Astrocyte (in vitro differentiated cells and primary cell): ENCODE results near the gene ACOT7. TPM values are rescaled to one million over a fixed set of nuclear protein-coding genes. Genes with fewer than 3 reads are reported as not detected.
A peak's percentile ranks its signal among the peaks of the same experiment; 100 is the strongest.

Source experiments
- DNase-seq: peaks from one replicate; pipeline ENCODE4 v3.0.0-alpha.2; 2010; ENCODE audit warnings: low read depth
- FAIRE-seq: peaks from 2 replicates; lab custom pipeline; 2011; peaks lifted over from hg19 to GRCh38; lab: Jason Lieb, UNC
- H2AFZ ChIP-seq: 2 replicates; pipeline ENCODE4 v1.6.0; 2012; ENCODE audit warnings: low read depth, low read length, inconsistent platforms
- H3K27ac ChIP-seq: 2 replicates; pipeline ENCODE4 v1.5.1; 2011; ENCODE audit warnings: low read depth, low read length, inconsistent platforms
- H3K27me3 ChIP-seq: 2 replicates; pipeline ENCODE4 v1.6.0; 2011; ENCODE audit warnings: low read length, inconsistent platforms; ENCODE audit not compliant: insufficient read depth
- H3K36me3 ChIP-seq: 2 replicates; pipeline ENCODE4 v1.5.1; 2011; ENCODE audit warnings: low read length, inconsistent platforms; ENCODE audit not compliant: insufficient read depth
- H3K4me1 ChIP-seq: 2 replicates; pipeline ENCODE4 v1.5.1; 2011; ENCODE audit warnings: low read length, inconsistent platforms; ENCODE audit not compliant: insufficient read depth
- H3K4me2 ChIP-seq: 2 replicates; pipeline ENCODE4 v1.6.0; 2012; ENCODE audit warnings: low read length, inconsistent platforms
- H3K4me3 ChIP-seq: 2 replicates; pipeline ENCODE4 v1.5.1; 2011; ENCODE audit warnings: low read depth, mild to moderate bottlenecking, low read length, inconsistent platforms; ENCODE audit not compliant: insufficient read depth
- H3K79me2 ChIP-seq: 2 replicates; pipeline ENCODE4 v1.6.0; 2012; ENCODE audit warnings: mild to moderate bottlenecking, low read length, inconsistent platforms; ENCODE audit not compliant: insufficient read depth
- H3K9ac ChIP-seq: 2 replicates; pipeline ENCODE4 v1.6.0; 2012; ENCODE audit warnings: mild to moderate bottlenecking, low read length, inconsistent platforms
- H3K9me3 ChIP-seq: 2 replicates; pipeline ENCODE4 v1.5.1; 2012; ENCODE audit warnings: low read depth, mild to moderate bottlenecking, low read length, inconsistent platforms; ENCODE audit not compliant: insufficient read depth
- H4K20me1 ChIP-seq: 2 replicates; pipeline ENCODE4 v1.6.0; 2012; ENCODE audit warnings: low read length, inconsistent platforms; ENCODE audit not compliant: insufficient read depth
- H3K27ac Mint-ChIP-seq: one replicate; pipeline ENCODE4 v1.8.0; 2021; ENCODE audit warnings: mild to moderate bottlenecking, mixed read lengths; ENCODE audit not compliant: unreplicated experiment
- H3K27me3 Mint-ChIP-seq: one replicate; pipeline ENCODE4 v1.8.0; 2021; ENCODE audit warnings: low read depth, mixed read lengths; ENCODE audit not compliant: unreplicated experiment
- H3K36me3 Mint-ChIP-seq: one replicate; pipeline ENCODE4 v1.8.0; 2021; ENCODE audit warnings: low read depth, mixed read lengths; ENCODE audit not compliant: unreplicated experiment
- H3K4me1 Mint-ChIP-seq: one replicate; pipeline ENCODE4 v1.8.0; 2021; ENCODE audit warnings: low read depth, mixed read lengths; ENCODE audit not compliant: unreplicated experiment
- H3K4me3 Mint-ChIP-seq: one replicate; pipeline ENCODE4 v1.8.0; 2021; ENCODE audit warnings: mild to moderate bottlenecking, moderate library complexity, mixed read lengths; ENCODE audit not compliant: unreplicated experiment
- H3K9me3 Mint-ChIP-seq: one replicate; pipeline ENCODE4 v1.8.0; 2021; ENCODE audit warnings: mild to moderate bottlenecking, mixed read lengths; ENCODE audit not compliant: unreplicated experiment
- CTCF ChIP-seq: IDR thresholded peaks from 2 replicates; pipeline ENCODE4 v1.5.1; 2011; ENCODE audit warnings: low read depth, mild to moderate bottlenecking, inconsistent platforms, low read length, moderate library complexity; ENCODE audit not compliant: insufficient read depth
- EZH2 ChIP-seq: IDR thresholded peaks from 2 replicates; pipeline ENCODE4 v1.6.1; 2012; ENCODE audit warnings: mild to moderate bottlenecking, low read length, inconsistent platforms; ENCODE audit not compliant: insufficient read depth
- total RNA-seq: library from RNA; stranded (reverse); gene quantifications from 2 replicates; pipeline ENCODE4 v1.2.1, GENCODE V29; 2021

Gene ACOT7
- total RNA-seq, 1 donor from 2014 or later = 91.1 TPM

GRCh38 chr1:6424619-6425593, 31.3 kb upstream of the ACOT7 start, which contains the start of gene ESPN:
Gene ESPN (plus strand): TSS chr1:6424776. CDS start chr1:6424956, 180 bp downstream.
- peak within 1 kb of the TSS; percentile 52 for H2AFZ ChIP-seq
- H3K36me3 ChIP-seq = no peaks in the 10 kb centered on the region
- DNase-seq (no peak), FAIRE-seq (no peak)
- H3K4me3 ChIP-seq = no peak within 1 kb of the TSS
- Mint-ChIP-seq H3K27ac (peak within 1 kb of the TSS; percentile 7), H3K4me3 (peak within 1 kb of the TSS; percentile 41), H3K9me3 (no peaks in the 10 kb centered on the region), H3K4me1 (no peaks in the 10 kb centered on the region), H3K36me3 (no peaks in the 10 kb centered on the region), H3K27me3 (peaks cover 60% of the 10 kb centered on the region)
- H3K9ac ChIP-seq = no peak within 1 kb of the TSS
- H3K9me3 ChIP-seq = no peaks in the 10 kb centered on the region
- H3K27ac ChIP-seq = no peak within 1 kb of the TSS
- peak within 1 kb of the TSS; percentile 22 for H3K4me2 ChIP-seq
- peaks cover 52% of the 10 kb centered on the region for H3K27me3 ChIP-seq
- H3K79me2 ChIP-seq = no peaks in the 10 kb centered on the region
- H4K20me1 ChIP-seq = no peaks in the 10 kb centered on the region
- TF ChIP-seq CTCF (no peak), EZH2 (peak; percentile 57)
- H3K4me1 ChIP-seq = peaks cover 22% of the 10 kb centered on the region

- Histone ChIP-seq H3K4me1 (peaks cover 22% of the 10 kb centered on the region), H4K20me1 (no peaks in the 10 kb centered on the region), H3K9ac (no peak overlapping the region), H3K4me3 (no peak overlapping the region), H3K9me3 (no peaks in the 10 kb centered on the region), H3K36me3 (no peaks in the 10 kb centered on the region), H3K27ac (no peak overlapping the region), H3K27me3 (peaks cover 56% of the 10 kb centered on the region), H3K4me2 (peak overlapping the region; percentile 22), H2AFZ (no peak overlapping the region), H3K79me2 (no peaks in the 10 kb centered on the region)
- FAIRE-seq = no peak
- Mint-ChIP-seq H3K27ac (peak overlapping the region; percentile 7), H3K27me3 (peaks cover 58% of the 10 kb centered on the region), H3K9me3 (no peaks in the 10 kb centered on the region), H3K4me1 (no peaks in the 10 kb centered on the region), H3K36me3 (no peaks in the 10 kb centered on the region), H3K4me3 (no peak overlapping the region)
- peak; percentile 63 for TF ChIP-seq EZH2
- no peak for TF ChIP-seq CTCF
- no peak for DNase-seq
Observed at GRCh38 chr1:6424000-6424565, 30.5 kb upstream of the ACOT7 start.
